ENCODE data around the gene SLC16A2.
"Not testable (repeated sequence)": the region's sequence is repeated elsewhere in the genome, so short reads cannot be mapped to it uniquely, and the experiment has no call there.

SLC16A2 gene

DNA sequence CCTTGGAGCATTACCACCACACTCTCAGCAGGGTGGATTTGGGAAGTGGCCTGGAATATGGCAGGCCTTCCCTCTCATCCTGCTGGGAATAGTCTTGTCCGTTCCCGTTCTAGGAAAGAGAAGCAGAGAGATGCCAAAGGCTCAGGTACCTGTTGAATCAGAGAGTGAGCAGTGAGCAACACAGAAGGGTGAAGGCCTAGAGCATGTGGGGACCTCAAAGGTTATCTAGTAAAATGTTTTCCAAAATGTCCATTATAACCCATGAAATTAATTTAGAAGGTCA lies 30.8 kb downstream of the SLC16A2 start:
- ChIA-PET POLR2A (no interaction called here), CTCF (no interaction called here)
- 100% methylated on average over 2 of the region's 2 CpGs for WGBS (ENCODE audit: insufficient coverage)
- no peaks in the 10 kb centered on the region for H3K27me3 ChIP-seq (replicated peaks in 2 of 5; ENCODE audit: control insufficient read depth in 4 of 5, insufficient read depth in 5 of 5, low read length in 4 of 5)
- DNase-seq: no peak
- no peak overlapping the region for H3K4me3 ChIP-seq (ENCODE audit: control insufficient read depth in 1 of 7, extremely low read depth in 1 of 7, insufficient read depth in 4 of 7, low read depth in 2 of 7, low read length in 6 of 7)
- H3K27ac ChIP-seq (ENCODE audit: insufficient read depth in 1 of 2, low read depth in 1 of 2, low read length in 2 of 2, poor library complexity in 1 of 2, severe bottlenecking in 2 of 2): no peak overlapping the region
- no peaks in the 10 kb centered on the region for H3K9me3 ChIP-seq (ENCODE audit: control extremely low read depth in 1 of 5, control insufficient read depth in 4 of 5, insufficient read depth in 2 of 5, low read depth in 1 of 5, low read length in 4 of 5)
- H3K36me3 ChIP-seq (ENCODE audit: control insufficient read depth in 4 of 4, insufficient read depth in 4 of 4, low read length in 3 of 4): no peaks in the 10 kb centered on the region
- H3K4me1 ChIP-seq (ENCODE audit: control extremely low read depth in 1 of 4, control insufficient read depth in 4 of 4, insufficient read depth in 4 of 4, low read length in 3 of 4): peaks cover 0 to 5% (median 0%) of the 10 kb centered on the region in 4 experiments

DNA sequence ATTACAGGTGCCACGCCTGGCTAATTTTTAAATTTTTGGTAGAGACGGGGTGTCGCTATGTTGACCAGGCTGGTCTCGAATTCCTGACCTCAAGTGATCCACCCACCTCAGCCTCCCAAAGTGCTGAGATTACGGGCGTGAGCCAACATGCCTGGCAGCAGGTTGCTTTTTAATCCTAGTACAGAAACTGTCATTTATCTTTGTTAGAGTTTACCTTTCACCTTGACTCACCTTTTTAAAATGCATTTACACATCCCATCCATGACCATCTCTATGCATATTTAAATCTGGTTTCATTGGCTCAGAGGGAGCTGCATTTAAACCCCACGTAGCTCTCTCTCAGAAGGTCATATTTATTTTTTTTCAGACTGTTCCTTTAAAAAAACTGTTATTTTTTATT lies 31.9 kb downstream of the SLC16A2 start:
- ChIA-PET CTCF (no interaction called here), POLR2A (no interaction called here)
- Histone ChIP-seq H3K27ac (ENCODE audit: insufficient read depth in 1 of 2, low read depth in 1 of 2, low read length in 2 of 2, poor library complexity in 1 of 2, severe bottlenecking in 2 of 2) (no peak overlapping the region), H3K4me1 (ENCODE audit: control extremely low read depth in 1 of 4, control insufficient read depth in 4 of 4, insufficient read depth in 4 of 4, low read length in 3 of 4) (peaks cover 0 to 5% (median 0%) of the 10 kb centered on the region in 4 experiments), H3K4me3 (ENCODE audit: control insufficient read depth in 1 of 7, extremely low read depth in 1 of 7, insufficient read depth in 4 of 7, low read depth in 2 of 7, low read length in 6 of 7) (no peak overlapping the region), H3K9me3 (ENCODE audit: control extremely low read depth in 1 of 5, control insufficient read depth in 4 of 5, insufficient read depth in 2 of 5, low read depth in 1 of 5, low read length in 4 of 5) (no peaks in the 10 kb centered on the region), H3K27me3 (replicated peaks in 2 of 5; ENCODE audit: control insufficient read depth in 4 of 5, insufficient read depth in 5 of 5, low read length in 4 of 5) (no peaks in the 10 kb centered on the region), H3K36me3 (ENCODE audit: control insufficient read depth in 4 of 4, insufficient read depth in 4 of 4, low read length in 3 of 4) (no peaks in the 10 kb centered on the region)
- no peak for DNase-seq
- no CpG with 5 or more reads among the region's 7 CpGs for WGBS (ENCODE audit: insufficient coverage)

- H3K36me3 ChIP-seq (ENCODE audit: control insufficient read depth in 4 of 4, insufficient read depth in 4 of 4, low read length in 3 of 4); H3K27me3 ChIP-seq (replicated peaks in 2 of 5; ENCODE audit: control insufficient read depth in 4 of 5, insufficient read depth in 5 of 5, low read length in 4 of 5); H3K4me3 ChIP-seq (ENCODE audit: control insufficient read depth in 1 of 7, extremely low read depth in 1 of 7, insufficient read depth in 4 of 7, low read depth in 2 of 7, low read length in 6 of 7); H3K27ac ChIP-seq (ENCODE audit: insufficient read depth in 1 of 2, low read depth in 1 of 2, low read length in 2 of 2, poor library complexity in 1 of 2, severe bottlenecking in 2 of 2); H3K4me1 ChIP-seq (ENCODE audit: control extremely low read depth in 1 of 4, control insufficient read depth in 4 of 4, insufficient read depth in 4 of 4, low read length in 3 of 4); DNase-seq; H3K9me3 ChIP-seq (ENCODE audit: control extremely low read depth in 1 of 5, control insufficient read depth in 4 of 5, insufficient read depth in 2 of 5, low read depth in 1 of 5, low read length in 4 of 5); POLR2A ChIA-PET; CTCF ChIA-PET: not testable (repeated sequence)
- WGBS (ENCODE audit: insufficient coverage): no CpG with 5 or more reads among the region's 3 CpGs
These were observed 32.9 kb downstream of the SLC16A2 start for GRCh38 chrX:74454233-74454632.

- peaks cover 0 to 2% (median 0%) of the 10 kb centered on the region in 5 experiments for H3K27me3 ChIP-seq (replicated peaks in 2 of 5; ENCODE audit: control insufficient read depth in 4 of 5, insufficient read depth in 5 of 5, low read length in 4 of 5)
- WGBS (ENCODE audit: insufficient coverage): no CpG with 5 or more reads among the region's 1 CpG
- H3K36me3 ChIP-seq (ENCODE audit: control insufficient read depth in 4 of 4, insufficient read depth in 4 of 4, low read length in 3 of 4): no peaks in the 10 kb centered on the region
- H3K4me3 ChIP-seq (ENCODE audit: control insufficient read depth in 1 of 7, extremely low read depth in 1 of 7, insufficient read depth in 4 of 7, low read depth in 2 of 7, low read length in 6 of 7): no peak overlapping the region
- peak in 1 of 3 donors; percentile 3 for DNase-seq
- ChIA-PET CTCF (no interaction called here), POLR2A (no interaction called here)
- H3K27ac ChIP-seq (ENCODE audit: insufficient read depth in 1 of 2, low read depth in 1 of 2, low read length in 2 of 2, poor library complexity in 1 of 2, severe bottlenecking in 2 of 2): no peak overlapping the region
- H3K4me1 ChIP-seq (ENCODE audit: control extremely low read depth in 1 of 4, control insufficient read depth in 4 of 4, insufficient read depth in 4 of 4, low read length in 3 of 4): no peaks in the 10 kb centered on the region
- H3K9me3 ChIP-seq (ENCODE audit: control extremely low read depth in 1 of 5, control insufficient read depth in 4 of 5, insufficient read depth in 2 of 5, low read depth in 1 of 5, low read length in 4 of 5): no peaks in the 10 kb centered on the region
These were observed 37.4 kb downstream of the SLC16A2 start for GRCh38 chrX:74458736-74459135.

DNA sequence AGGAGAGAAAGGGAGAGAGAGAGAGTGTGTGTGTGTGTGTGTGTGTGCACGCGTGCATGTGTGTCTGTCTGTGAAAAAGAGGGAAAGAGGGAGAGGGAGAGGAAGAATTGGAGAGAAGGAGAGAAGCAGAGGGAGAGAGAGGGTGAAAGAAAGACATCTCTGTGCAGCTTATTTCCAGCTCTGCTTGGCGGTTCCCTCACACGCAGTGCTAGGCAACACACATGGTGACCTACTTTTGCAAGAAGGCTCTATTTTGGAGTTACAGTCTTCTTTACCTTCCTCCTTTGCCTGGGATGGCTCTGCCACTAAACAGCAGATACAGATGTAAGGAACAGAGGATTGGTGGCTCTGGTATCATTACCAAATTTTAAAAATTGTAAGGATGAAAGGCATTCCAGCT lies 40.1 kb downstream of the SLC16A2 start:
- Histone ChIP-seq H3K4me1 (ENCODE audit: control extremely low read depth in 1 of 4, control insufficient read depth in 4 of 4, insufficient read depth in 4 of 4, low read length in 3 of 4) (no peaks in the 10 kb centered on the region), H3K27me3 (replicated peaks in 2 of 5; ENCODE audit: control insufficient read depth in 4 of 5, insufficient read depth in 5 of 5, low read length in 4 of 5) (peaks cover 0 to 2% (median 0%) of the 10 kb centered on the region in 5 experiments), H3K4me3 (ENCODE audit: control insufficient read depth in 1 of 7, extremely low read depth in 1 of 7, insufficient read depth in 4 of 7, low read depth in 2 of 7, low read length in 6 of 7) (no peak overlapping the region), H3K27ac (ENCODE audit: insufficient read depth in 1 of 2, low read depth in 1 of 2, low read length in 2 of 2, poor library complexity in 1 of 2, severe bottlenecking in 2 of 2) (no peak overlapping the region), H3K36me3 (ENCODE audit: control insufficient read depth in 4 of 4, insufficient read depth in 4 of 4, low read length in 3 of 4) (no peaks in the 10 kb centered on the region), H3K9me3 (ENCODE audit: control extremely low read depth in 1 of 5, control insufficient read depth in 4 of 5, insufficient read depth in 2 of 5, low read depth in 1 of 5, low read length in 4 of 5) (no peaks in the 10 kb centered on the region)
- no peak for DNase-seq
- ChIA-PET POLR2A (no interaction called here), CTCF (no interaction called here)
- WGBS (ENCODE audit: insufficient coverage): 82% methylated on average over 3 of the region's 4 CpGs

GRCh38 chrX:74464722-74465121 lies 43.4 kb downstream of the SLC16A2 start:
- WGBS (ENCODE audit: insufficient coverage): no CpG with 5 or more reads among the region's 1 CpG
- H3K27me3 ChIP-seq (replicated peaks in 2 of 5; ENCODE audit: control insufficient read depth in 4 of 5, insufficient read depth in 5 of 5, low read length in 4 of 5): peaks cover 0 to 2% (median 0%) of the 10 kb centered on the region in 5 experiments
- CTCF ChIA-PET: no interaction called here
- no peaks in the 10 kb centered on the region for H3K4me1 ChIP-seq (ENCODE audit: control extremely low read depth in 1 of 4, control insufficient read depth in 4 of 4, insufficient read depth in 4 of 4, low read length in 3 of 4)
- no peaks in the 10 kb centered on the region for H3K9me3 ChIP-seq (ENCODE audit: control extremely low read depth in 1 of 5, control insufficient read depth in 4 of 5, insufficient read depth in 2 of 5, low read depth in 1 of 5, low read length in 4 of 5)
- no peak for DNase-seq
- H3K36me3 ChIP-seq (ENCODE audit: control insufficient read depth in 4 of 4, insufficient read depth in 4 of 4, low read length in 3 of 4): no peaks in the 10 kb centered on the region
- H3K4me3 ChIP-seq (ENCODE audit: control insufficient read depth in 1 of 7, extremely low read depth in 1 of 7, insufficient read depth in 4 of 7, low read depth in 2 of 7, low read length in 6 of 7): no peak overlapping the region
- POLR2A ChIA-PET: no interaction called here
- H3K27ac ChIP-seq (ENCODE audit: insufficient read depth in 1 of 2, low read depth in 1 of 2, low read length in 2 of 2, poor library complexity in 1 of 2, severe bottlenecking in 2 of 2): no peak overlapping the region

DNA sequence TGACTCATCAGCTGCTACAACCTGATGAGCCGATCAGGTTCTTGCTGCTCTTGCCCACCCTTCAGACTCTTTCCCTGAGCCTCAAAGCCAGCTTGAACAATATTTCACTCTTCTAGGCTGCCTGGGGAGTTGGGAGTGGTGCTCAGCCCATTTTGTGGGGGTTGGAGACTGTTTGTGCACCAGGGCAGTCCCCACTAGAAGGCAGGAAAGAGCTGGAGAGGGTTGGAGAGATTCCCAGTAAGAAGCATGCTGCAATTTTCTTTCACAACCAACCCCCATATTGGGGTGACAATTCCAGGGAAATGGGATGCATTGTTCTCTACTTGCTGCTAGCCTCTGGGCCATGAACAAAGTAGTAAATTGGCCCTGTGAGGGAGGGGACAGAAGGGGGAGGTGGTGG lies 44.1 kb downstream of the SLC16A2 start:
- DNase-seq: no peak
- Histone ChIP-seq H3K27me3 (replicated peaks in 2 of 5; ENCODE audit: control insufficient read depth in 4 of 5, insufficient read depth in 5 of 5, low read length in 4 of 5) (peaks cover 0 to 2% (median 0%) of the 10 kb centered on the region in 5 experiments), H3K4me3 (ENCODE audit: control insufficient read depth in 1 of 7, extremely low read depth in 1 of 7, insufficient read depth in 4 of 7, low read depth in 2 of 7, low read length in 6 of 7) (no peak overlapping the region), H3K4me1 (ENCODE audit: control extremely low read depth in 1 of 4, control insufficient read depth in 4 of 4, insufficient read depth in 4 of 4, low read length in 3 of 4) (no peaks in the 10 kb centered on the region), H3K36me3 (ENCODE audit: control insufficient read depth in 4 of 4, insufficient read depth in 4 of 4, low read length in 3 of 4) (no peaks in the 10 kb centered on the region), H3K27ac (ENCODE audit: insufficient read depth in 1 of 2, low read depth in 1 of 2, low read length in 2 of 2, poor library complexity in 1 of 2, severe bottlenecking in 2 of 2) (no peak overlapping the region), H3K9me3 (ENCODE audit: control extremely low read depth in 1 of 5, control insufficient read depth in 4 of 5, insufficient read depth in 2 of 5, low read depth in 1 of 5, low read length in 4 of 5) (no peaks in the 10 kb centered on the region)
- POLR2A ChIA-PET: no interaction called here
- 100% methylated on average over 1 of the region's 1 CpG for WGBS (ENCODE audit: insufficient coverage)
- CTCF ChIA-PET: no interaction called here

- Histone ChIP-seq H3K27ac (ENCODE audit: insufficient read depth in 1 of 2, low read depth in 1 of 2, low read length in 2 of 2, poor library complexity in 1 of 2, severe bottlenecking in 2 of 2) (no peak overlapping the region), H3K4me3 (ENCODE audit: control insufficient read depth in 1 of 7, extremely low read depth in 1 of 7, insufficient read depth in 4 of 7, low read depth in 2 of 7, low read length in 6 of 7) (no peak overlapping the region), H3K27me3 (replicated peaks in 2 of 5; ENCODE audit: control insufficient read depth in 4 of 5, insufficient read depth in 5 of 5, low read length in 4 of 5) (no peaks in the 10 kb centered on the region), H3K36me3 (ENCODE audit: control insufficient read depth in 4 of 4, insufficient read depth in 4 of 4, low read length in 3 of 4) (no peaks in the 10 kb centered on the region), H3K4me1 (ENCODE audit: control extremely low read depth in 1 of 4, control insufficient read depth in 4 of 4, insufficient read depth in 4 of 4, low read length in 3 of 4) (no peaks in the 10 kb centered on the region), H3K9me3 (ENCODE audit: control extremely low read depth in 1 of 5, control insufficient read depth in 4 of 5, insufficient read depth in 2 of 5, low read depth in 1 of 5, low read length in 4 of 5) (peaks cover 0 to 1% (median 0%) of the 10 kb centered on the region in 5 experiments)
- POLR2A ChIA-PET: no interaction called here
- DNase-seq: no peak
- CTCF ChIA-PET: no interaction called here
These were observed 46.4 kb downstream of the SLC16A2 start for GRCh38 chrX:74467656-74468055.
